ENCODE measurements around the gene DACT2.

The DACT2 gene

GRCh38 chr6:168343239-168344150, 23.9 kb upstream of the DACT2 start:
- H3K4me3 ChIP-seq (ENCODE audit: low read length), result no peak overlapping the region
- no peak for DNase-seq (ENCODE audit: low read depth)
- TF ChIP-seq, protein P1, sequence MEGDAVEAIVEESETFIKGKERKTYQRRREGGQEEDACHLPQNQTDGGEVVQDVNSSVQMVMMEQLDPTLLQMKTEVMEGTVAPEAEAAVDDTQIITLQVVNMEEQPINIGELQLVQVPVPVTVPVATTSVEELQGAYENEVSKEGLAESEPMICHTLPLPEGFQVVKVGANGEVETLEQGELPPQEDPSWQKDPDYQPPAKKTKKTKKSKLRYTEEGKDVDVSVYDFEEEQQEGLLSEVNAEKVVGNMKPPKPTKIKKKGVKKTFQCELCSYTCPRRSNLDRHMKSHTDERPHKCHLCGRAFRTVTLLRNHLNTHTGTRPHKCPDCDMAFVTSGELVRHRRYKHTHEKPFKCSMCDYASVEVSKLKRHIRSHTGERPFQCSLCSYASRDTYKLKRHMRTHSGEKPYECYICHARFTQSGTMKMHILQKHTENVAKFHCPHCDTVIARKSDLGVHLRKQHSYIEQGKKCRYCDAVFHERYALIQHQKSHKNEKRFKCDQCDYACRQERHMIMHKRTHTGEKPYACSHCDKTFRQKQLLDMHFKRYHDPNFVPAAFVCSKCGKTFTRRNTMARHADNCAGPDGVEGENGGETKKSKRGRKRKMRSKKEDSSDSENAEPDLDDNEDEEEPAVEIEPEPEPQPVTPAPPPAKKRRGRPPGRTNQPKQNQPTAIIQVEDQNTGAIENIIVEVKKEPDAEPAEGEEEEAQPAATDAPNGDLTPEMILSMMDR (conservative IDR thresholded peaks at IDR 0.05; ENCODE audit: low read length), result no peak

DNA sequence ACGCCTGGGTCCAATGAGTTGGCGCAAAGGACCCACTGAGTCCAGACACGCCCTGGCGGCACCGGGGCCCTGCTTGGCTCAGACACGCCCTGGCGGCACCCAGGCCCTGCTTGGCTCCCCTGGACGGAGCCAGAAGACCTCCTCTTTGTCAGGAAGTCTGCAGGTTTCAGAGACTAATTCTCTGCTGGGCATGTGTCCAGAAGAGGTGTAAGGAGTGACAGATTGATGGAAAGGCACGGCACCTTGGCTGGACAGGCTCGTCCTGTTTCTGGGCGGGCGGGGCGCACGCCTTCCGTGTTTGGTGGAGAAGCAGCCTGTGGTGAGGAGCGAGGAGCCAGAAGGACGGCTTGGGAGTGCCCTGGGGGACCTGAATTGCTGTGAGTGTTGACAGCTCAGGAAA, 23.1 kb upstream of the DACT2 start:
- no peak for DNase-seq (ENCODE audit: low read depth)
- no peak overlapping the region for H3K4me3 ChIP-seq (ENCODE audit: low read length)
- TF ChIP-seq, protein P1 (conservative IDR thresholded peaks at IDR 0.05; ENCODE audit: low read length), result no peak

GRCh38 chr6:168341280-168341900, 21.8 kb upstream of the DACT2 start:
- DNase-seq (ENCODE audit: low read depth), result no peak
- H3K4me3 ChIP-seq (ENCODE audit: low read length), result no peak overlapping the region
- TF ChIP-seq, protein P1 (conservative IDR thresholded peaks at IDR 0.05; ENCODE audit: low read length), result no peak

GRCh38 chr6:168340819-168341218, 21.2 kb upstream of the DACT2 start:
- DNase-seq (ENCODE audit: low read depth), result no peak
- no peak overlapping the region for H3K4me3 ChIP-seq (ENCODE audit: low read length)
- TF ChIP-seq, protein P1 (conservative IDR thresholded peaks at IDR 0.05; ENCODE audit: low read length), result no peak

DNA sequence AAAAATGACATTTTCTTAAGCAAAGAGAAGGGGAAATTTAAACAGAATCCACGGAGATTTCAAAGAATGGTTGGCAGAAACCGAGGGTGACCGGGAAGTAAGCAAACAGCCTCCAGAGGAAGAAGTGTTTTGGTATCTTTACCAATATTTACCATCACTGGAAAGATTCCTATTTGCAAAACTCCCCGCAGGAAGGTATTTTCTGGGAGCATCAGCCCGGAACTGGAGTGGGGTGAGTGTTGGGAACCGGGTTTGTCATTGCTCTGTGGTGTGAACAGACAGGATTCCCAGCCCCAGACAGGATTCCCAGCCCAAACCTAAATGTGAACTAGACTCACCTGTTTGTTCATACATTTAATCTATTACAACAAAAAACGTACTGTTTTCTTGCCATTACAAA, 19.2 kb upstream of the DACT2 start:
- TF ChIP-seq, protein P1 (conservative IDR thresholded peaks at IDR 0.05; ENCODE audit: low read length), result no peak
- DNase-seq (ENCODE audit: low read depth), result no peak
- H3K4me3 ChIP-seq (ENCODE audit: low read length), result no peak overlapping the region

DNA sequence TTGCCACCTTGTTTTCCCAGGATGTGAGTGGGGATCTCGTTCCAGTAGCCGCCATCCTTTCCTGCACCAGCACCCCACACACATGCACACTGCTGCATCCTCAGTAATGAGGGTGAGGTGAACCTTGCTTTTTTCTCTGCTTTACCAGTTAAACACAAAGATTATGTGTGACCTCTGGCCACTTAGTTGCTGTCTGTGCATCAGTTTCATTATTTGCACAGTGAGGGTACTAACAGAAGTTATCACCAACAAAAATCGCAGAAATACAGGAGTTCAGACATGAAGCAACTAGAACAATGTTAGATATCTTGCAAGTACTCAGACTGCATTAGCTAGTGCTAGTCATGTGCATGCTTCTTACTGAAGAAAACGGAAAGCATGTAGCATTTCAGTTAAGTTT, 17.4 kb upstream of the DACT2 start:
- TF ChIP-seq, protein P1 (conservative IDR thresholded peaks at IDR 0.05; ENCODE audit: low read length), result no peak
- no peak overlapping the region for H3K4me3 ChIP-seq (ENCODE audit: low read length)
- no peak for DNase-seq (ENCODE audit: low read depth)

- no peak for DNase-seq (ENCODE audit: low read depth)
- no peak overlapping the region for H3K4me3 ChIP-seq (ENCODE audit: low read length)
- TF ChIP-seq, protein P1 (conservative IDR thresholded peaks at IDR 0.05; ENCODE audit: low read length), result no peak
Measured at GRCh38 chr6:168333989-168334388, 14.4 kb upstream of the DACT2 start.
